ENCODE data around the gene FAM163A.

- TF ChIP-seq ARNT (IDR thresholded peaks at IDR 0.05) (no peak), FOXM1 (IDR thresholded peaks at IDR 0.05; ENCODE audit: borderline replicate concordance) (no peak), SP1 (IDR thresholded peaks at IDR 0.05) (no peak), ZNF384 (IDR thresholded peaks at IDR 0.05) (no peak), PKNOX1 (IDR thresholded peaks at IDR 0.05) (no peak), CTBP1 (IDR thresholded peaks at IDR 0.05; ENCODE audit: borderline replicate concordance) (no peak), HDGF (IDR thresholded peaks at IDR 0.05; ENCODE audit: borderline replicate concordance) (no peak), ELF4 (IDR thresholded peaks at IDR 0.05) (no peak), BHLHE40 (IDR thresholded peaks at IDR 0.05; ENCODE audit: borderline replicate concordance) (no peak), FOXA1 (IDR thresholded peaks at IDR 0.05) (no peak)
Observed at GRCh38 chr1:179775009-179775408, 31.9 kb downstream of the FAM163A start.
